PFSK-1 (cell line): ENCODE data around the gene ATAD3C.

Experiments used
- POLR2AphosphoS5 ChIP-seq: IDR thresholded peaks from 2 replicates; pipeline ENCODE4 v1.6.1; 2012; ENCODE audit warnings: low read depth, mild to moderate bottlenecking, control low read depth, low read length, moderate library complexity
- REST ChIP-seq, 2 experiments: IDR thresholded peaks; 2 replicates each; pipeline versions ENCODE4 v1.6.1 to v1.8.0; 2011 to 2012; ENCODE audit warnings: low read depth in 2 of 2, low read length in 2 of 2, control low read depth in 1 of 2, inconsistent platforms in 1 of 2, mild to moderate bottlenecking in 1 of 2, moderate library complexity in 1 of 2; ENCODE audit not compliant: insufficient read depth in 1 of 2
- SIN3A ChIP-seq: IDR thresholded peaks from 2 replicates; pipeline ENCODE4 v1.6.1; 2012; ENCODE audit warnings: mild to moderate bottlenecking, low read length, moderate library complexity, borderline replicate concordance; ENCODE audit not compliant: insufficient read depth
- TAF1 ChIP-seq: IDR thresholded peaks from 2 replicates; pipeline ENCODE4 v1.6.1; 2012; ENCODE audit warnings: low read length, control low read depth, borderline replicate concordance; ENCODE audit not compliant: insufficient read depth

- TF ChIP-seq POLR2AphosphoS5 (no peak), REST (IDR thresholded peaks at IDR 0.05; ENCODE audit: insufficient read depth in 1 of 2, low read depth in 2 of 2, low read length in 2 of 2) (no peak), TAF1 (no peak), SIN3A (no peak)
These were observed 12.3 kb downstream of the ATAD3C start for GRCh38 chr1:1461721-1462317.
